GM19025 (cell line): Measurements from ENCODE around the gene JUNB.
"Not testable (repeated sequence)": the region's sequence is repeated elsewhere in the genome, so short reads cannot be mapped to it uniquely, and the experiment has no call there.

Source experiments
- ATAC-seq: cut with Tn5 transposase; IDR thresholded peaks from one replicate; pipeline ENCODE4 v1.9.1; 2021; ENCODE audit warnings: mild to moderate bottlenecking, low read depth, moderate library complexity; ENCODE audit not compliant: unreplicated experiment

Gene JUNB

DNA sequence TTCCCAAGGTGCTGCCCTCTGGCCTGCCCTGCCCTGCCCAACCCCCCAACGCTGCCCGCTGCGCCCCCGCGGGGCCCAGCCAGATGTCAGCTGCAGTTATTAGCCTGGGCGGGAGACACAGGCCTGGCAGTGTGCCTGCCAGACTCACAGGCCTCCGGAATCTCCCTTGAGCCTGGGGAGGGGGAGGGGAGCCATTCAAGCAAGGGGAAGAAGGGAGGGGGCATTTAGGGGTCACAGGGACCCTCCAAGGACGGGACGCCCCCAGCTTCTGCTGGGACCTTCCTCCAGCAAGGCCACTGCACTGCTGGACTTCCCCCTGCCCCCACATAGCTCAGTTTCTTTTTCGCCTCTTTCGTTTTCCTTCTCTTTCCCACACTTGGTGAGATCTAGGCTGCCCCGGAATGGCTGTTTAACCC, 2.6 kb upstream of the JUNB start:
- ATAC-seq: no peak

- no peak for ATAC-seq
These were observed 2.0 kb upstream of the JUNB start for GRCh38 chr19:12789098-12789903.

GRCh38 chr19:12789904-12790619, 1.2 kb upstream of the JUNB start:
- peak; percentile 40 for ATAC-seq

GRCh38 chr19:12790628-12791344, 500 bp upstream of the JUNB start:
- ATAC-seq: no peak

- ATAC-seq: no peak
These were observed 966 bp downstream of the JUNB start for GRCh38 chr19:12792051-12792852.

GRCh38 chr19:12792853-12793289, 1.6 kb downstream of the JUNB start:
- ATAC-seq: no peak

DNA sequence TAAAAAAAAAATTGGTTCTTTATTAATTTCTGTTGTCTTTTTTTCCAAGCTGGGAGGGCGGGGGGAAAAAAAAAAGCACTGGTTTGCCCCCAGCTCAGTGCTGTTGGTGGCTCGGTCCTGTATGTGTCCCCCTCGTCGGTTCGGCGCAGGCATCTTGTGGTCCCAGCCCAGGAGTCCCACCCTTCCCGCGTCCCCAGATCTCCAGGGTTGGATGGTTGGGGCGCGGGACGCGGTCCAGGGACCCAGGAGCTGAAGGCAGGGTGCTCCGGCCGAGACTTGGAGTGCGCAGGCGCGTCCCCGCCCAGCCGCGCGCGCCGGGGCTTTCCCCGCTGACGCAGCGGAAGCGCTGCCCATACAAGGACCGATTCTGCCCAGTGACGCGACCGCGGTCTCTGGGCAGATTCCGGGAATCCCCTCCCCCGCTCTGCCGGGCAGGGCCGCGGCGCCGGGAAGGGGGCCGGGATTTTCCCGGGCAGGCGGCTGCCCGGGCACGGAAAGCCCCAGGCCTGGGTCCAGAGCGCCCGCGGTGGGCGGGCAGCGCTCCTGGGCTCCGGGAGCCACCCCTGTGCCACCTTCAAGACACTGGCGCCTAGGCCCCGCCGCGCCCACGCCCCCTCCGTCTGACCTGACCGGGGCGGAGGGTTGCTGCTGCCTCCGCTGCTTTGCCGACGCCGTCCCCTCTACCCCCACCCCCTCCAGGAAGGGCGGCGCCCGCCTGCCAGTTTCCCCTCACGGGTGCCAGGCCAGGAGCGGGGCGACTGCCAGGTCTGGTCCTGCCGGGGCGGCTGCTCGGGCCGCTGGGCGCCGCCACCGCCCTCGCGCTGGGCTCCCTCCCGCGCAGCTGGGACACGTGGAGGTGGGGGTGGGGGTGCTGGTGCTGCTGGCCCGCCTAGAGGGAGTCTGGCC, 2.3 kb downstream of the JUNB start:
- ATAC-seq: peak; percentile 26

DNA sequence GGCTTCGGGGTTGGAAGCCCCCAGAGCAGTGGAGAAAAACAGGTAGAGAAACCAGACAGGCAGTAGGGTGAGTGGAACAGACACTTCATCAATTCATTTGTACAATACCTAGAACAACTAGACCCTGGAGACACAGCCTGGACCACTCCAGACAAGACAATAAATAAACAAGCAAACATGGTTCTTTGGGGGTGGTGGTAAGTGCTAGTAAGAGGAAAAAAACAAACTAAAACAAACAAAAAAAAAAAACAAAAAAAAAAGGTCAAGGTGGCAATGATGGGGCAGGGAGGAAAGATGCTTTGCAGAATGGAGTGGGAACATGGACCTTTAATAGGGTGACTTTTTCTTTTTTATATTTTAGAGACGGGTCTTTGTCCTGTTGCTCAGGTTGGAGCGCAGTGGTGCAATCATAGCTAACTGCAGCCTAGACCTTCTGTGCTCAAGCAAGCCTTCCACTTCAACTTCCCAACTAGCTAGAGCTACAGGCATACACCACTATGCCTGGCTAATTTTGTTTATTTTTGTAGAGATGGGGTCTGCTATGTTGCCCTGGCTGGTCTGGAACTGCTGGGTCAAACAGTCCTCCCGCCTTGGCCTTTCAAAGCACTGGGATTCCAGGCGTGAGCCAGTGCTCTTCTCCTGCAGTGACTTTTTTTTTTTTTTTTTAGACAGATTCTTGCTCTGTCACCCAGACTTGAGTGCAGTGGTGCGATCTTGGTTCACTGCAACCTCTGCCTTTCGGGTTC, 3.1 kb downstream of the JUNB start:
- no peak for ATAC-seq

DNA sequence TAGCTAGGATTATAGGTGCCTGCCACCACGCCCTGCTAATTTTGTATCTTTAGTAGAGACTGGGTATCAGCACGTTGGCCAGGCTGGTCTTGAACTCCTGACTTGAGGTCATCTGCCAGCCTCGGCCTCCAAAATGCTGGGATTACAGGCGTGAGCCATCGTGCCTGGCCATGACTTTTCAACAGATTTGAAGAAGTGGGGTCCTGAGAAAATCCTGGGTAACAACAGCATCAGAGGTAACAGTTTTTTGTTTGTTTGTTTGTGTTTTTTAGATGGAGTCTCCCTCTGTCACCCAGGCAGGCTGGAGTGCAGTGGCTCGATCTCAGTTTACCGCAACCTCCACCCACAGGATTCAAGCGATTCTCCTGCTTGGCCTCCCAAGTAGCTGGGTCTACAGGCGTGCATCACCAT, 3.7 kb downstream of the JUNB start:
- no peak for ATAC-seq

- no peak for ATAC-seq
These were observed 5.1 kb downstream of the JUNB start for GRCh38 chr19:12796146-12797071.

- ATAC-seq: no peak
These were observed 5.9 kb downstream of the JUNB start for GRCh38 chr19:12797141-12797587.

- ATAC-seq: not testable (repeated sequence)
These were observed 6.3 kb downstream of the JUNB start for GRCh38 chr19:12797607-12798006.

DNA sequence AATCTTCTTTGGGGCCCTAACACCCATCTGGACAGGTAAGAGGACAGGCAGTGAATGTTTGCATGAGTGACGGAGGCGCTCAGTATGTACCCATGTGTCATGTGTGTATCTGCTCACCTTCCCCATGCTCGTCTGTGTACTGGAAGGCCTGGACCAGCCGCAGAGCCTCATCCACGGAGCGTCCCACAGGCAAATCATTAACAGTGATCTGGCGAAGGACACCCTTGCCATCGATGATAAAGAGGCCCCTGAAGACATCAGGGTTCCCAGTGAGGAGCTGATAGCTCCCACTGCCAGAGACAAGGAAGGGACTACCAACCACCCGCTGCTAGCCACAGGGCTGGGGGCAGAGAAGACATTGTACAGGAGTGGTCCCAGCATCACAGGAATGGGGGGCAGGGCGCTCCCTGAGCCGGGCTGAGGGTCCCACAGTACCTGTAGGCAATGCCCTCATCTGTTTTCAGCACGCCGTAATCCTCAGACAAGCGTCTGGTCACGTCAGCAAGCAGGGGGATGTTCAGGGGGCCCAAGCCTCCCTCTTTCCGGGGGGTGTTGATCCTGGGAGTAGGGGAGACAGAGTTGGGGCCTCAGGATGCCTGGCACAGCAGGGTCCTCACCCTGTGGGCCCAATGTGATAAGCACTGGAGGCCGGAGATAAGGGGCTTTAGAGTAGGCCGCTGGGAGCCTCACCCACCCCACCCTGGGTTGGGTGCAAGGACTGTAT, 8.6 kb downstream of the JUNB start:
- ATAC-seq: no peak

GRCh38 chr19:12800466-12800770, 9.1 kb downstream of the JUNB start:
- no peak for ATAC-seq

- ATAC-seq: no peak
These were observed 9.7 kb downstream of the JUNB start for GRCh38 chr19:12800923-12801465.

DNA sequence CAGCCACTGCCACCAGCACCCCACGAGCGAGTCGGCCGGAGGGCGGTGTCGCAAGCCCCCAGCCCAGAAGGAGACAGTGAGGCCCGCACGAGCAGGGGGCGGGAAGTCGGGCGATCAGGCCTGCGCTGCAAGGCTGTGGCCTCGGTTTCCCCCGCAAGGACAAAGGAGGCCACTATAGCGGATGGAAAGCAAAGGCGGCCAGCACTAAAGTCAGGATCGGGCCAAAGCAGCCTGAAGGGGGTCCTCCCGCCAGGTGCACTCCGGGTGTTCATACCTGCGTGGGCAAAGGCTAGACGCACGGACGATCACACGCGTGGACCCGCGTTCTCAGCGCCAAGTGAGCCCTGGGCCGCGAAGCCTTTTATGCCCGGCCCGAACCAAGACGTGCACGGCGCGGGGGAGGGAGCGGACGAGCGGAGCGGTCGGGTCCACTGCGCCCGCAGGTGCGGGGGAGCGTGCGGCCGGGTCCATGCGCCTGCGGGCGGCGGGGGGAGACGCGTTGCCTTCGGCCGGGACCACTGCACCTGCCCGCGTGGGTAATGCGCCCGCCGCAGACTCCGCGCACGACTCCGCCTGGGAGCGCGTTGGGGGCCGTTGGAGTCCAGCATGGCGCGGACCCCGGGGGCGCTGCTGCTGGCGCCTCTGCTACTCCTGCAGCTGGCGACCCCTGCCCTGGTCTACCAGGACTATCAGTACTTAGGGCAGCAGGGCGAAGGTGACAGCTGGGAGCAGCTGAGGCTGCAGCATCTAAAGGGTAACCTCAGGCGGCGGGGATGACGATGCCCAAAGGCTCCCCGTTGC, 10.4 kb downstream of the JUNB start, which contains the start of the genes PRDX2 and THSD8:
Gene PRDX2, minus strand, starts transcription at position 335 of the 801 bp plus-strand sequence. CDS start 539 bp downstream, outside the sequence.
Gene THSD8, plus strand, starts transcription at position 604 of the 801 bp plus-strand sequence. Its CDS starts 3 bp downstream, at position 607.
- no peak for ATAC-seq
